ENCODE data around the gene ZCCHC9.
"Not testable (repeated sequence)": the region's sequence is repeated elsewhere in the genome, so short reads cannot be mapped to it uniquely, and the experiment has no call there.

DNA sequence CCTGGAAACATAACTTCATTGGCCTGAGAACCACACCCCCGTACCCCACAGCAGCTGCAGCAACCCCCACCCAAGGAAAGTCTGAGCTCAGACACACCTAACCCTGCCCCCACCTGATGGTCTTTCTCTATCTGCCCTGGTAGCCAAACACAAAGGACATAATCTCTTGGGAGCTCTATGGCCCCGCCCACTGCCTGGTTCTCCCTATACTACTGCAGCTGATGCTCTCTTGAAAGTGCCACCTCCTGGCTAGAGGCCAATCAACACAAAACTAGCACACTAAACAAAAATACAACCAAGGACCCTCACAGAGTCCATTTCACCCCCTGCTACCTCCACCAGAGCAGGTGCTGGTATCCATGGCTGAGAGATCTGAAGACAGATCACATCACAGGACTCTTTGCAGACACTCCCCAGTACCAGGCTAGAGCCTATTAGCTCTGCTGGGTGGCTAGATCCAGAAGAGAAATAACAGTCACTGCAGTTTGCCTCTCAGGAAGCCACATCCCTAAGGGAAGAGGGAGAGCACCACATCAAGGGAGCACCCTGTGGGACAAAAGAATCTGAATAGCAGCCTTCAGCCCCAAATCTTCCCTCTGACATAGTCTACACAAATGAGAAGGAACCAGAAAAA is 30.9 kb upstream of the ZCCHC9 start:
- TF ChIP-seq, protein P1, sequence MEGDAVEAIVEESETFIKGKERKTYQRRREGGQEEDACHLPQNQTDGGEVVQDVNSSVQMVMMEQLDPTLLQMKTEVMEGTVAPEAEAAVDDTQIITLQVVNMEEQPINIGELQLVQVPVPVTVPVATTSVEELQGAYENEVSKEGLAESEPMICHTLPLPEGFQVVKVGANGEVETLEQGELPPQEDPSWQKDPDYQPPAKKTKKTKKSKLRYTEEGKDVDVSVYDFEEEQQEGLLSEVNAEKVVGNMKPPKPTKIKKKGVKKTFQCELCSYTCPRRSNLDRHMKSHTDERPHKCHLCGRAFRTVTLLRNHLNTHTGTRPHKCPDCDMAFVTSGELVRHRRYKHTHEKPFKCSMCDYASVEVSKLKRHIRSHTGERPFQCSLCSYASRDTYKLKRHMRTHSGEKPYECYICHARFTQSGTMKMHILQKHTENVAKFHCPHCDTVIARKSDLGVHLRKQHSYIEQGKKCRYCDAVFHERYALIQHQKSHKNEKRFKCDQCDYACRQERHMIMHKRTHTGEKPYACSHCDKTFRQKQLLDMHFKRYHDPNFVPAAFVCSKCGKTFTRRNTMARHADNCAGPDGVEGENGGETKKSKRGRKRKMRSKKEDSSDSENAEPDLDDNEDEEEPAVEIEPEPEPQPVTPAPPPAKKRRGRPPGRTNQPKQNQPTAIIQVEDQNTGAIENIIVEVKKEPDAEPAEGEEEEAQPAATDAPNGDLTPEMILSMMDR (optimal IDR thresholded peaks at IDR 0.05 in 1 of 3, IDR thresholded peaks at IDR 0.05 in 1 of 3, conservative IDR thresholded peaks at IDR 0.05 in 1 of 3; ENCODE audit: extremely low read depth in 1 of 3, insufficient read depth in 2 of 3, low read length in 3 of 3): not testable (repeated sequence)
- not testable (repeated sequence) for TF ChIP-seq EZH2 (IDR thresholded peaks at IDR 0.05; ENCODE audit: low read length)
